GM23338 (cell line): ENCODE results near the gene CROCC2. TPM values are rescaled to one million over a fixed set of nuclear protein-coding genes. Genes with fewer than 3 reads are reported as not detected.

ENCODE experiments used
- ATAC-seq: fragments of 200-7000 bp; cut with Tn5 transposase; 3 replicates; pipeline ENCODE4 v1.9.1; 2020
- DNase-seq: peaks from one replicate; pipeline ENCODE4 v3.0.0-alpha.2; 2015; ENCODE audit warnings: low spot score
- H2AFZ ChIP-seq: fragments of 200-600 bp; sonication (generic); 2 replicates; pipeline ENCODE4 v1.8.0; 2016; ENCODE audit warnings: antibody characterized with exemption, mild to moderate bottlenecking, moderate library complexity
- H3F3A ChIP-seq: fragments of 200-600 bp; sonication (generic); replicated peaks from 2 replicates; pipeline ENCODE4 v1.8.0; 2017; ENCODE audit warnings: antibody characterized with exemption, mixed run types, low read depth
- H3K27ac ChIP-seq: fragments of 200-600 bp; sonication (generic); 2 replicates; pipeline ENCODE4 v1.6.1; 2016; ENCODE audit warnings: low read depth
- H3K27me3 ChIP-seq: fragments of 200-600 bp; sonication (generic); 2 replicates; pipeline ENCODE4 v1.8.0; 2016; ENCODE audit warnings: mild to moderate bottlenecking, mixed run types, moderate library complexity; ENCODE audit not compliant: insufficient read depth
- H3K36me3 ChIP-seq: fragments of 200-600 bp; sonication (generic); 2 replicates; pipeline ENCODE4 v1.8.0; 2016; ENCODE audit warnings: mild to moderate bottlenecking; ENCODE audit not compliant: insufficient read depth
- H3K4me1 ChIP-seq: fragments of 200-600 bp; sonication (generic); 2 replicates; pipeline ENCODE4 v1.8.0; 2016; ENCODE audit warnings: mild to moderate bottlenecking, moderate library complexity; ENCODE audit not compliant: insufficient read depth
- H3K4me2 ChIP-seq: fragments of 200-600 bp; sonication (generic); 2 replicates; pipeline ENCODE4 v1.7.1; 2017; ENCODE audit warnings: mixed run types
- H3K4me3 ChIP-seq: fragments of 200-600 bp; sonication (generic); 2 replicates; pipeline ENCODE4 v1.6.1; 2016; ENCODE audit warnings: mixed run types
- H3K79me2 ChIP-seq: fragments of 200-600 bp; sonication (generic); replicated peaks from 2 replicates; pipeline ENCODE4 v1.8.0; 2017; ENCODE audit warnings: mild to moderate bottlenecking; ENCODE audit not compliant: insufficient read depth
- H3K9me2 ChIP-seq: fragments of 200-600 bp; sonication (generic); 2 replicates; pipeline ENCODE4 v1.8.0; 2017; ENCODE audit not compliant: insufficient read depth
- H4K20me1 ChIP-seq: fragments of 200-600 bp; sonication (generic); replicated peaks from 2 replicates; pipeline ENCODE4 v1.8.0; 2017; ENCODE audit warnings: mild to moderate bottlenecking; ENCODE audit not compliant: insufficient read depth
- H3K27ac Mint-ChIP-seq: 2 replicates; pipeline ENCODE4 v1.8.0; 2020; ENCODE audit warnings: inconsistent platforms, mild to moderate bottlenecking, moderate library complexity, mixed read lengths
- H3K27me3 Mint-ChIP-seq: 3 replicates; pipeline ENCODE4 v1.8.0; 2022; ENCODE audit warnings: low read depth, mild to moderate bottlenecking, moderate library complexity, mixed read lengths, inconsistent platforms; ENCODE audit not compliant: insufficient read depth, poor library complexity
- H3K36me3 Mint-ChIP-seq: 3 replicates; pipeline ENCODE4 v1.8.0; 2021; ENCODE audit warnings: low read depth, mild to moderate bottlenecking, inconsistent platforms, moderate library complexity, mixed read lengths
- H3K4me1 Mint-ChIP-seq: 3 replicates; pipeline ENCODE4 v1.8.0; 2020; ENCODE audit warnings: mild to moderate bottlenecking, inconsistent platforms, mixed read lengths
- H3K4me3 Mint-ChIP-seq: 3 replicates; pipeline ENCODE4 v1.8.0; 2021; ENCODE audit warnings: moderate library complexity, mild to moderate bottlenecking, inconsistent platforms, mixed read lengths
- H3K9me3 Mint-ChIP-seq: 3 replicates; pipeline ENCODE4 v1.8.0; 2020; ENCODE audit warnings: moderate library complexity, mild to moderate bottlenecking, inconsistent platforms, mixed read lengths
- CREB1 ChIP-seq: fragments of 250-450 bp; sonication (Bioruptor Pico); IDR thresholded peaks from 2 replicates; pipeline ENCODE4 v1.5.0; 2020; ENCODE audit warnings: low read depth, mild to moderate bottlenecking, moderate library complexity
- JUNB ChIP-seq: IDR thresholded peaks from one replicate; pipeline ENCODE4 v1.6.1; 2016; ENCODE audit warnings: antibody characterized with exemption; ENCODE audit not compliant: unreplicated experiment
- ZNF114 ChIP-seq: fragments of 250-450 bp; sonication (Bioruptor Pico); IDR thresholded peaks from 2 replicates; pipeline ENCODE4 v1.5.0; 2020; ENCODE audit warnings: mild to moderate bottlenecking, moderate library complexity
- ZNF331 ChIP-seq: fragments of 250-450 bp; sonication (Bioruptor Pico); IDR thresholded peaks from 2 replicates; pipeline ENCODE4 v1.5.0; 2020; ENCODE audit warnings: low read depth, mild to moderate bottlenecking, moderate library complexity
- polyA plus RNA-seq: library from polyadenylated mRNA; unstranded; fragments of >200 nt; fragmentation: Nextera tagmentation; extraction: Ambion mirVana; gene quantifications from 2 replicates; pipeline ENCODE4 v1.2.1, GENCODE V29; 2016
- total RNA-seq: library from RNA; depleted of rRNA; stranded (reverse); fragments of >200 nt; shearing (Covaris generic); gene quantifications from 2 replicates; pipeline ENCODE4 v1.2.3, GENCODE V29; 2014
- TF ChIP-seq, protein P1 (sequence below): IDR thresholded peaks from 2 replicates; pipeline ENCODE4 v1.6.1; 2016; ENCODE audit warnings: antibody characterized with exemption
- TF ChIP-seq, protein P2 (sequence below), 2 experiments: fragments of 200-600 bp in 1 of 2; sonication (generic) in 1 of 2; conservative IDR thresholded peaks; 2 replicates each; pipeline versions ENCODE4 v1.5.1 to v1.6.1; 2016 to 2017; ENCODE audit warnings: antibody characterized with exemption in 2 of 2, low read depth in 2 of 2, mild to moderate bottlenecking in 2 of 2, moderate library complexity in 1 of 2
- TF ChIP-seq, protein P3 (sequence below): IDR thresholded peaks from one replicate; pipeline ENCODE4 v1.6.1; 2018; ENCODE audit warnings: antibody characterized with exemption; ENCODE audit not compliant: unreplicated experiment

The CROCC2 gene
- total and polyA plus RNA-seq, 2 experiments from 2014 or later: not detected

DNA sequence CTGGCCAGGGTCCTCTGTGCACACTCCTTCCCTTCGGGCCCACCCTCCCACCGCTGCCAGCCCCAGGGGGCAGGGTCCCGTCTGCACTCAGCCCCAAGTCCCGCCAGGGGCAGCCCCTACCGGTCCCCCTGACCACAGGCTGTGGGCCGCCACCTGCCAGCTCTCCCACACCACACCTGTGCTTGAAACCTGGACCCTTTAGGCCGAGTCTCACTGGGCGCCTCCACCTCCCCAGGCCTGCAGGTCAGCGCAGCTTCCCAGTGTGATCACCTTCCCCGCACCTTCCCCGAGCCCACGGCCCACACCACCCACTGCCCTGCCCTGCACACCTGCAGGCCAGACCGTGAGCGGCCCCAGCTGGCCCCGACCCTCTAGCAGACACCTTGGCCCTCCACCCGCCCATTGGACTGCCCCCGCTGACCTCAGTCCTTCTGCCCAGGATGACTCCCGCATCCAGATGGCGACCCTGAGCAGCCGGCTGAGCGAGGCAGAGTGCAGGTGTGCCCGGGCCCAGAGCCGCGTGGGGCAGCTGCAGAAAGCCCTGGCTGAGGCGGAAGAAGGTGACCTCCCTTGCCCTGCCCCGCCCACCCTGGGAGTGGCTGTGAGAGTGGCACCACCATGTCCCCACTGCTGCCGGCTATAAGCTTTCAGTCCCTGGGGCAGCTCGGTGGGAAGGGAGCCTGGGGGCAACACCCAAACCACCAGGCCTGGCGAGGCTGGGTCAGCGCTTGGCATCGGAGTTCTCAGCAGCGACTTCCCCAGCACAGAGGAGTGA lies 61.0 kb downstream of the CROCC2 start:
- Mint-ChIP-seq H3K27ac (no peak overlapping the region), H3K4me1 (no peaks in the 10 kb centered on the region; the same call in 2 of the 3 replicates), H3K4me3 (no peak overlapping the region), H3K9me3 (no peaks in the 10 kb centered on the region), H3K27me3 (peaks cover 4% of the 10 kb centered on the region), H3K36me3 (no peaks in the 10 kb centered on the region; the same call in 2 of the 3 replicates)
- Histone ChIP-seq H3K4me2 (no peak overlapping the region), H2AFZ (no peak overlapping the region), H4K20me1 (no peaks in the 10 kb centered on the region), H3K4me3 (no peak overlapping the region), H3K27me3 (no peaks in the 10 kb centered on the region), H3F3A (no peaks in the 10 kb centered on the region), H3K9me2 (no peaks in the 10 kb centered on the region), H3K4me1 (no peaks in the 10 kb centered on the region), H3K79me2 (no peaks in the 10 kb centered on the region), H3K27ac (no peak overlapping the region), H3K36me3 (no peaks in the 10 kb centered on the region)
- ATAC-seq: peak; percentile 17
- DNase-seq: no peak
- TF ChIP-seq, protein P1, sequence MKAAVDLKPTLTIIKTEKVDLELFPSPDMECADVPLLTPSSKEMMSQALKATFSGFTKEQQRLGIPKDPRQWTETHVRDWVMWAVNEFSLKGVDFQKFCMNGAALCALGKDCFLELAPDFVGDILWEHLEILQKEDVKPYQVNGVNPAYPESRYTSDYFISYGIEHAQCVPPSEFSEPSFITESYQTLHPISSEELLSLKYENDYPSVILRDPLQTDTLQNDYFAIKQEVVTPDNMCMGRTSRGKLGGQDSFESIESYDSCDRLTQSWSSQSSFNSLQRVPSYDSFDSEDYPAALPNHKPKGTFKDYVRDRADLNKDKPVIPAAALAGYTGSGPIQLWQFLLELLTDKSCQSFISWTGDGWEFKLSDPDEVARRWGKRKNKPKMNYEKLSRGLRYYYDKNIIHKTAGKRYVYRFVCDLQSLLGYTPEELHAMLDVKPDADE: no peak
- TF ChIP-seq, protein P2, sequence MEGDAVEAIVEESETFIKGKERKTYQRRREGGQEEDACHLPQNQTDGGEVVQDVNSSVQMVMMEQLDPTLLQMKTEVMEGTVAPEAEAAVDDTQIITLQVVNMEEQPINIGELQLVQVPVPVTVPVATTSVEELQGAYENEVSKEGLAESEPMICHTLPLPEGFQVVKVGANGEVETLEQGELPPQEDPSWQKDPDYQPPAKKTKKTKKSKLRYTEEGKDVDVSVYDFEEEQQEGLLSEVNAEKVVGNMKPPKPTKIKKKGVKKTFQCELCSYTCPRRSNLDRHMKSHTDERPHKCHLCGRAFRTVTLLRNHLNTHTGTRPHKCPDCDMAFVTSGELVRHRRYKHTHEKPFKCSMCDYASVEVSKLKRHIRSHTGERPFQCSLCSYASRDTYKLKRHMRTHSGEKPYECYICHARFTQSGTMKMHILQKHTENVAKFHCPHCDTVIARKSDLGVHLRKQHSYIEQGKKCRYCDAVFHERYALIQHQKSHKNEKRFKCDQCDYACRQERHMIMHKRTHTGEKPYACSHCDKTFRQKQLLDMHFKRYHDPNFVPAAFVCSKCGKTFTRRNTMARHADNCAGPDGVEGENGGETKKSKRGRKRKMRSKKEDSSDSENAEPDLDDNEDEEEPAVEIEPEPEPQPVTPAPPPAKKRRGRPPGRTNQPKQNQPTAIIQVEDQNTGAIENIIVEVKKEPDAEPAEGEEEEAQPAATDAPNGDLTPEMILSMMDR (conservative IDR thresholded peaks at IDR 0.05; ENCODE audit: low read depth in 2 of 2): peak in 1 of 2 experiments; percentile 43; a peak in 2 of 4 replicates

DNA sequence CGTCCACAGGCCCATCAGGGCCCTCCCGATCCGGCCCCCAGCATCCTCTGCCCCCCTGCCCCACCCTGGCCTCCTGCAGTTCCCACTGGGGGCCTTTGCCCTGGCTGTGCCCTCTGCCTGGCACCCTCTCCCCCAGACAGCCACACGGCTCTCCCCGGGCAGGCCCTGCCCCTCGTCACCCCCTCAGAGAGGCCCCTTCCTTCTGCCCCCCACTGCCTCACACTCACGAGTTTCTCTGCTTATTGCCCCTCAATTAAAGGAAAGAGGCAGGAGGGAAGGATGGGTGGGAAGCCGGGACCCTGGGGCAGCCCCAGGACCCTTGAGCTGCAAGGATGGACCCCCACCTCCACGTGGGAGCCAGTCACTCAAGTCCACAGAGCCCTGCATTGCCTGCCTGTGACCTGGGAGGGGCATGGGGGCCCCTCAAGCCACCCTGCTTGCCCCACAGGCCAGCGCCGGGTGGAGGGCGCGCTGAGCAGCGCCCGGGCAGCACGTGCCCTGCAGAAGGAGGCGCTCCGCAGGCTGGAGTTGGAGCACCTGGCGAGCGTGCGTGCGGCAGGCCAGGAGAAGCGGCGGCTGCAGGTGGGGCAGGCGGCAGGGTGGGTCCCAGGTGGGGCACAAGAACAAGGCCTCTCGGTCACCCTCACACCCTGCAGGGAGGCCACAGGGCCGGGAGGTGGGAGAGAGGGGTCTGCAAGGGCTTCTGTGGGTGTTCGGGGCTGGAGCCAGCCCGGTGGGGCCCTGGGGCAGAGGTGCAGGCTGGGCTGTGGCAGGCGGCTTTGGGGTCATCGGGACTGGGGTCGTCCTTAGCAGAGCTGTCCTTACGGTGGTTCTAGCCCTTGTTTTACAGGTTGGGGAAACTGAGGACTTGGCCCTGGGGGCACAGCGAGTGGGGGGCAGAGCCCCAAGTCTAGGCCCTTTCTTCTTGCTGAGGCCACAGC lies 61.8 kb downstream of the CROCC2 start:
- Histone ChIP-seq H3K27me3 (no peaks in the 10 kb centered on the region), H2AFZ (no peak overlapping the region), H3F3A (no peaks in the 10 kb centered on the region), H4K20me1 (no peaks in the 10 kb centered on the region), H3K4me3 (no peak overlapping the region), H3K79me2 (no peaks in the 10 kb centered on the region), H3K27ac (no peak overlapping the region), H3K36me3 (no peaks in the 10 kb centered on the region), H3K4me1 (no peaks in the 10 kb centered on the region), H3K4me2 (no peak overlapping the region), H3K9me2 (no peaks in the 10 kb centered on the region)
- Mint-ChIP-seq H3K36me3 (no peaks in the 10 kb centered on the region; the same call in 2 of the 3 replicates), H3K27me3 (peaks cover 4% of the 10 kb centered on the region), H3K9me3 (no peaks in the 10 kb centered on the region), H3K4me1 (no peaks in the 10 kb centered on the region), H3K4me3 (no peak overlapping the region), H3K27ac (no peak overlapping the region)
- DNase-seq: no peak
- no peak for ATAC-seq
- TF ChIP-seq, protein P3, sequence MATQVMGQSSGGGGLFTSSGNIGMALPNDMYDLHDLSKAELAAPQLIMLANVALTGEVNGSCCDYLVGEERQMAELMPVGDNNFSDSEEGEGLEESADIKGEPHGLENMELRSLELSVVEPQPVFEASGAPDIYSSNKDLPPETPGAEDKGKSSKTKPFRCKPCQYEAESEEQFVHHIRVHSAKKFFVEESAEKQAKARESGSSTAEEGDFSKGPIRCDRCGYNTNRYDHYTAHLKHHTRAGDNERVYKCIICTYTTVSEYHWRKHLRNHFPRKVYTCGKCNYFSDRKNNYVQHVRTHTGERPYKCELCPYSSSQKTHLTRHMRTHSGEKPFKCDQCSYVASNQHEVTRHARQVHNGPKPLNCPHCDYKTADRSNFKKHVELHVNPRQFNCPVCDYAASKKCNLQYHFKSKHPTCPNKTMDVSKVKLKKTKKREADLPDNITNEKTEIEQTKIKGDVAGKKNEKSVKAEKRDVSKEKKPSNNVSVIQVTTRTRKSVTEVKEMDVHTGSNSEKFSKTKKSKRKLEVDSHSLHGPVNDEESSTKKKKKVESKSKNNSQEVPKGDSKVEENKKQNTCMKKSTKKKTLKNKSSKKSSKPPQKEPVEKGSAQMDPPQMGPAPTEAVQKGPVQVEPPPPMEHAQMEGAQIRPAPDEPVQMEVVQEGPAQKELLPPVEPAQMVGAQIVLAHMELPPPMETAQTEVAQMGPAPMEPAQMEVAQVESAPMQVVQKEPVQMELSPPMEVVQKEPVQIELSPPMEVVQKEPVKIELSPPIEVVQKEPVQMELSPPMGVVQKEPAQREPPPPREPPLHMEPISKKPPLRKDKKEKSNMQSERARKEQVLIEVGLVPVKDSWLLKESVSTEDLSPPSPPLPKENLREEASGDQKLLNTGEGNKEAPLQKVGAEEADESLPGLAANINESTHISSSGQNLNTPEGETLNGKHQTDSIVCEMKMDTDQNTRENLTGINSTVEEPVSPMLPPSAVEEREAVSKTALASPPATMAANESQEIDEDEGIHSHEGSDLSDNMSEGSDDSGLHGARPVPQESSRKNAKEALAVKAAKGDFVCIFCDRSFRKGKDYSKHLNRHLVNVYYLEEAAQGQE: no peak
- no peak for TF ChIP-seq ZNF331 (CRISPR knock-in tag)
- no peak for TF ChIP-seq JUNB
- TF ChIP-seq CREB1 (CRISPR knock-in tag): no peak
- no peak for TF ChIP-seq ZNF114 (CRISPR knock-in tag)
